Adrenal gland (tissue), 19 donors: Measurements from ENCODE around the gene CKAP2. TPM values are rescaled to one million over a fixed set of nuclear protein-coding genes. Genes with fewer than 3 reads are reported as not detected.
"Not testable (repeated sequence)": the region's sequence is repeated elsewhere in the genome, so short reads cannot be mapped to it uniquely, and the experiment has no call there.

Experiments used
- DNase-seq, 7 donors: peaks; one replicate each; pipeline ENCODE4 v3.0.0-alpha.2; 2019 to 2020
- H3K27ac ChIP-seq, 5 donors: fragments of 200-600 bp; sonication (generic) in 4 of 5; 1 replicate in 3 of 5; 2 replicates in 2 of 5; pipeline versions ENCODE4 v1.5.1 to v1.8.0; 2016 to 2020; ENCODE audit warnings: mild to moderate bottlenecking in 1 of 5
- H3K27me3 ChIP-seq: fragments of 200-600 bp; 2 replicates; pipeline ENCODE4 v1.8.0; 2021
- H3K36me3 ChIP-seq, 2 donors: fragments of 200-600 bp; replicated peaks in 1 of 2; 1 replicate in 1 of 2; 2 replicates in 1 of 2; pipeline versions ENCODE4 v1.5.1 to v1.8.0; 2018 to 2022
- H3K4me1 ChIP-seq, 2 donors: fragments of 200-600 bp; replicated peaks in 1 of 2; 1 replicate in 1 of 2; 2 replicates in 1 of 2; pipeline versions ENCODE4 v1.5.1 to v1.8.0; 2018 to 2021
- H3K4me3 ChIP-seq, 4 donors: fragments of 200-600 bp; sonication (generic) in 3 of 4; one replicate each; pipeline ENCODE4 v1.5.1; 2016 to 2018
- H3K9me3 ChIP-seq, 3 donors: fragments of 200-600 bp; sonication (generic) in 1 of 3; replicated peaks in 1 of 3; 1 replicate in 2 of 3; 2 replicates in 1 of 3; pipeline versions ENCODE4 v1.5.1 to v1.8.0; 2016 to 2021
- CTCF ChIP-seq, 6 experiments: fragments of 450-650 bp in 4 of 6; fragments of 200-600 bp in 2 of 6; sonication (generic) in 1 of 6; IDR thresholded peaks; 1 replicate in 5 of 6; 2 replicates in 1 of 6; pipeline versions ENCODE4 v1.5.1 to v1.8.0; 2016 to 2021; ENCODE audit warnings: antibody characterized with exemption in 6 of 6, mild to moderate bottlenecking in 2 of 6, moderate library complexity in 1 of 6
- POLR2A ChIP-seq, 2 donors: fragments of 450-650 bp; IDR thresholded peaks; one replicate each; pipeline ENCODE4 v1.6.1; 2017; ENCODE audit warnings: antibody characterized with exemption in 2 of 2, mild to moderate bottlenecking in 2 of 2, moderate library complexity in 1 of 2
- WGBS, 4 donors: extraction: QIAGEN DNeasy Blood & Tissue Kit in 2 of 4; methylation state at CpG; one replicate each; pipeline versions ENCODE4 v1.1.5 to v1.1.7; 2013 to 2017; 5-methylcytosine and 5-hydroxymethylcytosine counted together
- intact Hi-C, 2 donors: fragments of 100-400 bp; cut with DNase I; formaldehyde crosslinking; loops; one replicate each; pipeline versions ENCODE4 v1.14.1 to v1.15.0; 2022 to 2023
- long read RNA-seq, 10 donors: library from polyadenylated mRNA in 3 of 10; unstranded in 2 of 10; stranded (forward) in 1 of 10; transcript quantifications; one replicate each; pipeline ENCODE4 v2.0.0 and lab custom pipeline, GENCODE V29; 2021 to 2026
- polyA plus RNA-seq, 3 donors: library from polyadenylated mRNA; stranded (reverse); fragments of 200-250 nt in 2 of 3; fragments of 350-450 nt in 1 of 3; fragmentation: Illumina TruSeq in 1 of 3; extraction: RNeasy Lipid Tissue Mini Kit (QIAGEN cat#74804) in 1 of 3; gene quantifications; one replicate each; pipeline ENCODE4 v1.2.3, GENCODE V29; 2013 to 2014
- total RNA-seq, 9 donors: library from RNA; depleted of rRNA in 4 of 9; stranded (reverse); fragments of >200 nt in 4 of 9; fragments of 120-200 nt in 1 of 9; fragmentation: NEBNext Ultra II Directional in 1 of 9; extraction: Animal tissue kit (Norgen Biotek cat#: 25700) in 1 of 9; gene quantifications; one replicate each; pipeline versions ENCODE4 v1.1.0 to v1.2.4, GENCODE V29; 2013 to 2023
- donor health status: healthy with polysubstance abuse.
- donor health status: Bipolar disorder and iron deficiency.
- donor health status: DM: yes; HTN: yes; CAD: no.
- donor health status: DM: no; HTN: no; CAD: no.
- donor health status: DM: no; HTN: no; CAD: no.
- donor health status: DM: yes; HTN: yes; CAD: no.

Gene CKAP2
- total RNA-seq (10 to 100 TPM in 8 of 9 donors, 1 to 10 TPM in 1; 9.1 to 29.3 (median 16.5) TPM), polyA plus RNA-seq (10 to 100 TPM in 1 of 3 donors, 1 to 10 TPM in 2; 2.5 to 20.4 (median 4.2) TPM)
- long read RNA-seq, donor 1, partial matches to known transcripts, result 0 of 3 reads
- long read RNA-seq, donor 1, other reads (novel, unspliced or antisense), result 0 of 3 reads
- long read RNA-seq, donor 2, partial matches to known transcripts, result 0 of 2 reads
- long read RNA-seq, donor 2, other reads (novel, unspliced or antisense), result 0 of 2 reads
- long read RNA-seq, donor 3, partial matches to known transcripts, result 0 of 1 reads
- long read RNA-seq, donor 3, other reads (novel, unspliced or antisense), result 0 of 1 reads
- long read RNA-seq, donor 4, partial matches to known transcripts, result 5 of 7 reads
- long read RNA-seq, donor 4, other reads (novel, unspliced or antisense), result 0 of 7 reads
- long read RNA-seq, donor 5, transcript CKAP2-201 (9 exons, 3,375 nt), result major isoform, 15 of 27 reads
- long read RNA-seq, donor 5, partial matches to known transcripts, result 2 of 27 reads
- long read RNA-seq, donor 5, other reads (novel, unspliced or antisense), result 5 of 27 reads
- long read RNA-seq, donor 6, partial matches to known transcripts, result 1 of 2 reads
- long read RNA-seq, donor 6, other reads (novel, unspliced or antisense), result 1 of 2 reads
- long read RNA-seq, donor 7, partial matches to known transcripts, result 0 of 2 reads
- long read RNA-seq, donor 7, other reads (novel, unspliced or antisense), result 0 of 2 reads
- long read RNA-seq, donor 8, partial matches to known transcripts, result 0 of 6 reads
- long read RNA-seq, donor 8, other reads (novel, unspliced or antisense), result 0 of 6 reads
- long read RNA-seq, donor 9, partial matches to known transcripts, result 12 of 13 reads
- long read RNA-seq, donor 9, other reads (novel, unspliced or antisense), result 0 of 13 reads
- long read RNA-seq, donor 10, partial matches to known transcripts, result 0 of 1 reads
- long read RNA-seq, donor 10, other reads (novel, unspliced or antisense), result 0 of 1 reads

- Histone ChIP-seq H3K27me3 (no peaks in the 10 kb centered on the region), H3K4me3 (peak within 1 kb of the TSS; percentile 53 to 95 (median 61)), H3K36me3 (peaks cover 0 to 2% of the 10 kb centered on the region in 2 donors), H3K27ac (peak within 1 kb of the TSS; percentile 87 to 100 (median 92)), H3K9me3 (no peaks in the 10 kb centered on the region), H3K4me1 (peaks cover 3 to 24% of the 10 kb centered on the region in 2 donors)
- intact Hi-C loops, result loop anchor here (5.0 to 10.0 kb wide), 2 partner anchors 110 to 113 kb away; no protein-coding TSS in a partner anchor
- peak; percentile 93 to 98 (median 96) for DNase-seq
- 0% methylated on average over 19 to 56 of the region's 56 CpGs for WGBS, 4 donors
- TF ChIP-seq CTCF (IDR thresholded peaks at IDR 0.05), result no peak
- TF ChIP-seq POLR2A (IDR thresholded peaks at IDR 0.05), result peak; percentile 82 to 96
Measured at GRCh38 chr13:52454820-52455676, at the start of gene CKAP2. Gene CKAP2 (plus strand): TSS chr13:52455478. CDS start chr13:52455557, 79 bp downstream.

GRCh38 chr13:52405767-52406494 is 49.3 kb upstream of the CKAP2 start, which contains the start of gene THSD1:
Gene THSD1 (minus strand): TSS chr13:52406172. CDS start chr13:52402600, 3,572 bp downstream.
- no peaks in the 10 kb centered on the region for H3K36me3 ChIP-seq
- peak in 1 of 2 donors; percentile 24 for TF ChIP-seq POLR2A (IDR thresholded peaks at IDR 0.05)
- TF ChIP-seq CTCF (IDR thresholded peaks at IDR 0.05), result no peak
- H3K9me3 ChIP-seq, result no peaks in the 10 kb centered on the region
- peaks cover 4 to 13% of the 10 kb centered on the region in 2 donors for H3K4me1 ChIP-seq
- H3K27me3 ChIP-seq, result no peaks in the 10 kb centered on the region
- 0 to 3% (median 1%) methylated on average over 13 to 68 of the region's 68 CpGs for WGBS, 4 donors
- peak within 1 kb of the TSS in 2 of 4 donors; percentile 16 to 27 for H3K4me3 ChIP-seq
- intact Hi-C loops, result no loop called here
- peak; percentile 47 to 71 (median 56) for DNase-seq
- H3K27ac ChIP-seq, result peak within 1 kb of the TSS in 2 of 5 donors; percentile 43 to 50

- intact Hi-C loops, result no loop called here
- no peak for DNase-seq
- H3K36me3 ChIP-seq, result no peaks in the 10 kb centered on the region
- TF ChIP-seq POLR2A (IDR thresholded peaks at IDR 0.05) (no peak), CTCF (IDR thresholded peaks at IDR 0.05) (no peak)
- H3K27ac ChIP-seq, result peak overlapping the region in 1 of 5 donors; percentile 43
- H3K4me1 ChIP-seq, result peaks cover 4 to 13% of the 10 kb centered on the region in 2 donors
- peak overlapping the region in 1 of 4 donors; percentile 27 for H3K4me3 ChIP-seq
- no peaks in the 10 kb centered on the region for H3K9me3 ChIP-seq
- 51 to 53% (median 52%) methylated on average over 4 of the region's 4 CpGs for WGBS, 4 donors
- no peaks in the 10 kb centered on the region for H3K27me3 ChIP-seq
Measured at GRCh38 chr13:52406629-52407028, 48.6 kb upstream of the CKAP2 start.

- H3K4me1 ChIP-seq, result peaks cover 4 to 13% of the 10 kb centered on the region in 2 donors
- intact Hi-C loops, H3K4me3 ChIP-seq, H3K27me3 ChIP-seq, H3K9me3 ChIP-seq, DNase-seq, H3K27ac ChIP-seq, H3K36me3 ChIP-seq: not testable (repeated sequence)
- 95 to 100% (median 98%) methylated on average over 12 of the region's 12 CpGs for WGBS, 4 donors
Measured at GRCh38 chr13:52407436-52407835, 47.8 kb upstream of the CKAP2 start.

GRCh38 chr13:52408071-52408658 is 47.1 kb upstream of the CKAP2 start:
- WGBS, 4 donors, result 95 to 100% (median 97%) methylated on average over 5 to 33 of the region's 33 CpGs

More at GRCh38 chr13:52408071-52408658, 47.1 kb upstream of the CKAP2 start:
- DNase-seq, H3K9me3 ChIP-seq, intact Hi-C loops, H3K4me3 ChIP-seq, H3K27ac ChIP-seq, H3K36me3 ChIP-seq, H3K27me3 ChIP-seq: not testable (repeated sequence)
- H3K4me1 ChIP-seq, result peaks cover 4 to 13% of the 10 kb centered on the region in 2 donors
